WTC11 (cell line): ENCODE results near the gene TNFAIP3. TPM values are rescaled to one million over a fixed set of nuclear protein-coding genes. Genes with fewer than 3 reads are reported as not detected.

Experiments used
- ATAC-seq: fragments of 200-7000 bp; cut with Tn5 transposase; 2 replicates; pipeline ENCODE4 v1.10.0; 2021; ENCODE audit warnings: mild to moderate bottlenecking, moderate library complexity
- CTCF ChIA-PET: fragments of 300-600 bp; sonication (Branson Sonifier 250); formaldehyde crosslinking; loops from one replicate; lab custom pipeline; 2021; ENCODE audit warnings: antibody characterized with exemption; lab: Charles Lee
- POLR2A ChIA-PET: fragments of 350-600 bp; sonication (Branson Sonifier 250); formaldehyde crosslinking; loops from one replicate; lab custom pipeline; 2021; ENCODE audit warnings: antibody characterized with exemption; lab: Charles Lee
- DNase-seq: peaks from one replicate; pipeline ENCODE4 v3.0.0; 2021; ENCODE audit warnings: low spot score
- H3K27ac Mint-ChIP-seq: 2 replicates; pipeline ENCODE4 v1.8.0; 2021; ENCODE audit warnings: mixed read lengths
- H3K27me3 Mint-ChIP-seq: 2 replicates; pipeline ENCODE4 v1.8.0; 2021; ENCODE audit warnings: low read depth, mild to moderate bottlenecking, moderate library complexity, mixed read lengths
- H3K36me3 Mint-ChIP-seq: 2 replicates; pipeline ENCODE4 v1.8.0; 2021; ENCODE audit warnings: mixed read lengths
- H3K4me1 Mint-ChIP-seq: 2 replicates; pipeline ENCODE4 v1.8.0; 2022; ENCODE audit warnings: mixed read lengths
- H3K4me3 Mint-ChIP-seq: 2 replicates; pipeline ENCODE4 v1.8.0; 2021; ENCODE audit warnings: mild to moderate bottlenecking, moderate library complexity, mixed read lengths
- H3K9me3 Mint-ChIP-seq: 2 replicates; pipeline ENCODE4 v1.8.0; 2021; ENCODE audit warnings: mixed read lengths
- ATF6 ChIP-seq: sonication (generic); formaldehyde crosslinking; IDR thresholded peaks from 2 replicates; pipeline ENCODE4 v1.8.1; 2023; ENCODE audit warnings: mild to moderate bottlenecking, missing genetic modification reagents
- CREM ChIP-seq: sonication (generic); formaldehyde crosslinking; IDR thresholded peaks from 2 replicates; pipeline ENCODE4 v1.8.1; 2022; ENCODE audit warnings: mild to moderate bottlenecking, missing genetic modification reagents, moderate library complexity
- E2F4 ChIP-seq: sonication (generic); formaldehyde crosslinking; IDR thresholded peaks from 2 replicates; pipeline ENCODE4 v1.8.1; 2022; ENCODE audit warnings: low read depth, mild to moderate bottlenecking, moderate library complexity, missing genetic modification reagents, borderline replicate concordance
- EMX1 ChIP-seq: fragments of 250-450 bp; sonication (Bioruptor Pico); IDR thresholded peaks from 2 replicates; pipeline ENCODE4 v1.8.0; 2021; ENCODE audit warnings: mild to moderate bottlenecking
- GABPB1 ChIP-seq: sonication (generic); formaldehyde crosslinking; IDR thresholded peaks from 2 replicates; pipeline ENCODE4 v1.8.1; 2023; ENCODE audit warnings: mild to moderate bottlenecking, missing genetic modification reagents
- HMGXB4 ChIP-seq: sonication (generic); formaldehyde crosslinking; IDR thresholded peaks from 2 replicates; pipeline ENCODE4 v1.8.1; 2023; ENCODE audit warnings: mild to moderate bottlenecking, moderate library complexity, missing genetic modification reagents
- NR1H2 ChIP-seq: sonication (generic); formaldehyde crosslinking; IDR thresholded peaks from 2 replicates; pipeline ENCODE4 v1.9.0; 2021; ENCODE audit warnings: mild to moderate bottlenecking, moderate library complexity, missing genetic modification reagents
- RORB ChIP-seq: fragments of 250-450 bp; sonication (Bioruptor Pico); IDR thresholded peaks from 2 replicates; pipeline ENCODE4 v1.9.0; 2021; ENCODE audit warnings: mild to moderate bottlenecking
- TEAD1 ChIP-seq: sonication (generic); formaldehyde crosslinking; IDR thresholded peaks from 2 replicates; pipeline ENCODE4 v1.8.0; 2022; ENCODE audit warnings: mild to moderate bottlenecking, missing genetic modification reagents
- ZNF121 ChIP-seq: sonication (generic); formaldehyde crosslinking; IDR thresholded peaks from 2 replicates; pipeline ENCODE4 v1.8.0; 2023; ENCODE audit warnings: missing genetic modification reagents
- ZNF423 ChIP-seq: fragments of 250-450 bp; sonication (Bioruptor Pico); IDR thresholded peaks from 2 replicates; pipeline ENCODE4 v2.1.2; 2022; ENCODE audit warnings: mild to moderate bottlenecking, moderate library complexity
- ZNF671 ChIP-seq: fragments of 250-450 bp; sonication (Bioruptor Pico); IDR thresholded peaks from 2 replicates; pipeline ENCODE4 v1.8.0; 2021; ENCODE audit warnings: mild to moderate bottlenecking
- total RNA-seq: library from RNA; stranded (reverse); gene quantifications from 3 replicates; pipeline ENCODE4 v1.2.3, GENCODE V29; 2021
- TF ChIP-seq, protein P1 (sequence below): sonication (generic); formaldehyde crosslinking; IDR thresholded peaks from 2 replicates; pipeline ENCODE4 v1.8.1; 2022; ENCODE audit warnings: missing genetic modification reagents, borderline replicate concordance
- TF ChIP-seq, protein P2 (sequence below): sonication (generic); formaldehyde crosslinking; IDR thresholded peaks from 2 replicates; pipeline ENCODE4 v1.8.0; 2022; ENCODE audit warnings: mild to moderate bottlenecking, missing genetic modification reagents
- TF ChIP-seq, protein P3 (sequence below): sonication (generic); formaldehyde crosslinking; IDR thresholded peaks from 2 replicates; pipeline ENCODE4 v1.8.0; 2023; ENCODE audit warnings: missing genetic modification reagents
- TF ChIP-seq, protein P4 (sequence below): fragments of 250-450 bp; sonication (Bioruptor Pico); IDR thresholded peaks from 2 replicates; pipeline ENCODE4 v1.9.0; 2021; ENCODE audit warnings: moderate library complexity, mild to moderate bottlenecking, inconsistent platforms, borderline replicate concordance
- TF ChIP-seq, protein P5 (sequence below): sonication (generic); formaldehyde crosslinking; IDR thresholded peaks from 2 replicates; pipeline ENCODE4 v1.8.0; 2022; ENCODE audit warnings: mild to moderate bottlenecking, missing genetic modification reagents

Gene TNFAIP3
- total RNA-seq, 1 experiment from 2014 or later: 4.2 TPM

DNA sequence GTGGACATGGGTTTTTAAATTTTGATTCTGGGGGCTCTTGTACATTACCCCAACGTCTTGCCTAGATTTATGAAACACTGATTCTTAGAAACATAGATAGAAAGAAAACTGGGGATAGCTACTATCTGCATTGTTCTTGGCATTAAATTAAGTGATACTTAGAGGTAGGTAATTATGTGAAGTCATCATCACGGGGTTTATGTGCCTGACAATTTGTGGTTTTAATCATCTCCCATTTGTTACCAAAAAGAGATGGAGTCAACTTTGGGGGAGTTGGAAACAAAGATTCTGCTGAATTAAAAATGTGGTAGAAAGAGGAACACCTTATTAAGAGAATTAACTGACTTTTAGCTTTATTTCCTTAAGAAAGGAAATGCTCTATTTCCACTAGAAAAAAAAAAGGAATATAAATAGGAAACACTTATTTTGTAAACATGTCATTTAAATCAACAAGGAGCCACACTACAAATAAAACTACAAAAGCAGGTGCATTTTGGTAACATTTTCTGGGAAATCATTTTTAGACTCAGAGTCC lies 5.6 kb downstream of the TNFAIP3 start (continued):
- no peak for TF ChIP-seq E2F4 (CRISPR knock-in tag)
- TF ChIP-seq ZNF423 (CRISPR knock-in tag): no peak
- no peak for TF ChIP-seq ZNF671 (CRISPR knock-in tag)
- TF ChIP-seq, protein P1, sequence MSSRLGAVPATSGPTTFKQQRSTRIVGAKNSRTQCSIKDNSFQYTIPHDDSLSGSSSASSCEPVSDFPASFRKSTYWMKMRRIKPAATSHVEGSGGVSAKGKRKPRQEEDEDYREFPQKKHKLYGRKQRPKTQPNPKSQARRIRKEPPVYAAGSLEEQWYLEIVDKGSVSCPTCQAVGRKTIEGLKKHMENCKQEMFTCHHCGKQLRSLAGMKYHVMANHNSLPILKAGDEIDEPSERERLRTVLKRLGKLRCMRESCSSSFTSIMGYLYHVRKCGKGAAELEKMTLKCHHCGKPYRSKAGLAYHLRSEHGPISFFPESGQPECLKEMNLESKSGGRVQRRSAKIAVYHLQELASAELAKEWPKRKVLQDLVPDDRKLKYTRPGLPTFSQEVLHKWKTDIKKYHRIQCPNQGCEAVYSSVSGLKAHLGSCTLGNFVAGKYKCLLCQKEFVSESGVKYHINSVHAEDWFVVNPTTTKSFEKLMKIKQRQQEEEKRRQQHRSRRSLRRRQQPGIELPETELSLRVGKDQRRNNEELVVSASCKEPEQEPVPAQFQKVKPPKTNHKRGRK: no peak
- no peak for TF ChIP-seq RORB (CRISPR knock-in tag)
- no peak for TF ChIP-seq CREM (CRISPR knock-in tag)
- TF ChIP-seq, all 79 proteins: peak for 0

GRCh38 chr6:137873273-137873762 lies 6.3 kb downstream of the TNFAIP3 start:
- TF ChIP-seq GABPB1 (peak; percentile 57; the same call in 1 of the 2 replicates), ZNF121 (CRISPR knock-in tag) (no peak)
- ChIA-PET CTCF (no interaction called here), POLR2A (no interaction called here)
- Mint-ChIP-seq H3K27me3 (peaks cover 13% of the 10 kb centered on the region), H3K4me3 (no peak overlapping the region), H3K9me3 (no peaks in the 10 kb centered on the region), H3K36me3 (peaks cover 5% of the 10 kb centered on the region; the same call in 1 of the 2 replicates), H3K4me1 (peaks cover 21% of the 10 kb centered on the region), H3K27ac (no peak overlapping the region)
- ATAC-seq: no peak
- no peak for DNase-seq

DNA sequence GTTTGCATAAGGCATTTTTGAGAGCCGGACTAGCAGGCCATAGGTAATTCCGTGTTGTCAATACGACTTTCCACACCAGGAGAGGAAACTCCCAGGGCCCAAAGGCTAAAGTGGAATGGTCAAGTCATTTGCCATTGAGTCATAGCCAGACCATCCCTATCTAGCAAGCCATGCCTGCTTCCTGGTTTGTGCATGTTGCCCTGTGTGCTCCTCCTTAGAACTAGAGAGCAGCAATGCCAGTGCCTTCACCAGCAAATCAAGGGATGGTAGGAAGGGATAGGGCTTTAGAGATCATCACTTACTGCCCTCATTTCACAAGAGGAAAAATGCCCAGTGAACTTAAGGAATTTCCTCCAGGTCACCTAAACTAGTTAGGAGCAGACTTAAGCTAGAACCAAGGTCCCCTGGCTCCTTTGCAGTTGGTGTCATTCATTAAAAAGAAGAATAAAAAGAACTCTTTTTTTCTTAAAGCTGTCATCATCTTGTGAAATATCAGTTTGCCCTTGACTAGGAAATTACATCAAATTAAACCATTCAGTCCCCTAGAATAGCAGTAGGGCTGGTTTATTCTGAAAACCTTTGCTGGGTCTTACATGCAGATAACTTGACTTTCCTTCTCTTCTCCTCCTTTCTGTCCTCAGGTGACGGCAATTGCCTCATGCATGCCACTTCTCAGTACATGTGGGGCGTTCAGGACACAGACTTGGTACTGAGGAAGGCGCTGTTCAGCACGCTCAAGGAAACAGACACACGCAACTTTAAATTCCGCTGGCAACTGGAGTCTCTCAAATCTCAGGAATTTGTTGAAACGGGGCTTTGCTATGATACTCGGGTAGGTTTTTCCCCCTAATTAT lies 7.4 kb downstream of the TNFAIP3 start:
- peaks cover 27% of the 10 kb centered on the region for H3K4me1 Mint-ChIP-seq
- ChIA-PET CTCF (interaction anchor here (1.2 kb wide), 1 partner anchor 8 kb away, joined by 4 read pairs; no protein-coding TSS in a partner anchor), POLR2A (no interaction called here)
- H3K9me3 Mint-ChIP-seq: no peaks in the 10 kb centered on the region
- DNase-seq (no peak), ATAC-seq (no peak)
- H3K27me3 Mint-ChIP-seq: peaks cover 2% of the 10 kb centered on the region; the same call in 1 of the 2 replicates
- H3K4me3 Mint-ChIP-seq: no peak overlapping the region
- H3K27ac Mint-ChIP-seq: no peak overlapping the region
- peaks cover 5% of the 10 kb centered on the region; the same call in 1 of the 2 replicates for H3K36me3 Mint-ChIP-seq
- TF ChIP-seq ZNF423 (CRISPR knock-in tag) (no peak), NR1H2 (no peak), ZNF671 (CRISPR knock-in tag) (no peak), TEAD1 (CRISPR knock-in tag) (no peak), EMX1 (CRISPR knock-in tag) (no peak)
- TF ChIP-seq, protein P2, sequence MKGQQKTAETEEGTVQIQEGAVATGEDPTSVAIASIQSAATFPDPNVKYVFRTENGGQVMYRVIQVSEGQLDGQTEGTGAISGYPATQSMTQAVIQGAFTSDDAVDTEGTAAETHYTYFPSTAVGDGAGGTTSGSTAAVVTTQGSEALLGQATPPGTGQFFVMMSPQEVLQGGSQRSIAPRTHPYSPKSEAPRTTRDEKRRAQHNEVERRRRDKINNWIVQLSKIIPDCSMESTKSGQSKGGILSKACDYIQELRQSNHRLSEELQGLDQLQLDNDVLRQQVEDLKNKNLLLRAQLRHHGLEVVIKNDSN (CRISPR knock-in tag): no peak

DNA sequence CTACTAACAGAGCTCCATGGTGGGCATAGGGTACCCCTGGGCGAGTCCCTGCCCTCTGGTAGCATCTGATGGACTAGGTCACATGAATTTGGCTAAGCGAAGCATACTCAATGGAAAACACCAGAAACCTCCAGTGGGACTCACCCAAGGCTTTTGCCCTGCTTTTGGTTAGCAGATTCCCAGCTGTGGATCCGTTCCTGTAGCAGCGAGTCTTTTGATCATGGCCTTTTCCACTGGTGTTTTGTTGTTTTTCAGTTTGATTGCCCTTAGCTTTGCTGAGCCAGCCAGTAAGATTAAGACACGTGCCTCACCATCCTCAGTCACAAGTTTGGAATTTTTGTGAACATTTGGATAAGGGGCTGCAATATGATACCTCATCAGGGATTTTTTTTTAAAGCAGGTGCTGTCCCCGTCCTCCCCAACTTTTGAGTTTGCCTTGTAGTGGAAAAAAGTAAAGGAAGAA lies 8.0 kb downstream of the TNFAIP3 start:
- no peak for ATAC-seq
- H3K27ac Mint-ChIP-seq: no peak overlapping the region
- CTCF ChIA-PET: interaction anchor here (1.2 kb wide), 1 partner anchor 9 kb away, joined by 4 read pairs; no protein-coding TSS in a partner anchor
- TF ChIP-seq ATF6 (no peak), HMGXB4 (CRISPR knock-in tag) (no peak)
- TF ChIP-seq, protein P3, sequence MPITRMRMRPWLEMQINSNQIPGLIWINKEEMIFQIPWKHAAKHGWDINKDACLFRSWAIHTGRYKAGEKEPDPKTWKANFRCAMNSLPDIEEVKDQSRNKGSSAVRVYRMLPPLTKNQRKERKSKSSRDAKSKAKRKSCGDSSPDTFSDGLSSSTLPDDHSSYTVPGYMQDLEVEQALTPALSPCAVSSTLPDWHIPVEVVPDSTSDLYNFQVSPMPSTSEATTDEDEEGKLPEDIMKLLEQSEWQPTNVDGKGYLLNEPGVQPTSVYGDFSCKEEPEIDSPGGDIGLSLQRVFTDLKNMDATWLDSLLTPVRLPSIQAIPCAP (CRISPR knock-in tag): no peak
- TF ChIP-seq, protein P4, sequence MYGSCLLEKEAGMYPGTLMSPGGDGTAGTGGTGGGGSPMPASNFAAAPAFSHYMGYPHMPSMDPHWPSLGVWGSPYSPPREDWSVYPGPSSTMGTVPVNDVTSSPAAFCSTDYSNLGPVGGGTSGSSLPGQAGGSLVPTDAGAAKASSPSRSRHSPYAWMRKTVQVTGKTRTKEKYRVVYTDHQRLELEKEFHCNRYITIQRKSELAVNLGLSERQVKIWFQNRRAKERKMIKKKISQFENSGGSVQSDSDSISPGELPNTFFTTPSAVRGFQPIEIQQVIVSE (CRISPR knock-in tag): no peak
- TF ChIP-seq, protein P5, sequence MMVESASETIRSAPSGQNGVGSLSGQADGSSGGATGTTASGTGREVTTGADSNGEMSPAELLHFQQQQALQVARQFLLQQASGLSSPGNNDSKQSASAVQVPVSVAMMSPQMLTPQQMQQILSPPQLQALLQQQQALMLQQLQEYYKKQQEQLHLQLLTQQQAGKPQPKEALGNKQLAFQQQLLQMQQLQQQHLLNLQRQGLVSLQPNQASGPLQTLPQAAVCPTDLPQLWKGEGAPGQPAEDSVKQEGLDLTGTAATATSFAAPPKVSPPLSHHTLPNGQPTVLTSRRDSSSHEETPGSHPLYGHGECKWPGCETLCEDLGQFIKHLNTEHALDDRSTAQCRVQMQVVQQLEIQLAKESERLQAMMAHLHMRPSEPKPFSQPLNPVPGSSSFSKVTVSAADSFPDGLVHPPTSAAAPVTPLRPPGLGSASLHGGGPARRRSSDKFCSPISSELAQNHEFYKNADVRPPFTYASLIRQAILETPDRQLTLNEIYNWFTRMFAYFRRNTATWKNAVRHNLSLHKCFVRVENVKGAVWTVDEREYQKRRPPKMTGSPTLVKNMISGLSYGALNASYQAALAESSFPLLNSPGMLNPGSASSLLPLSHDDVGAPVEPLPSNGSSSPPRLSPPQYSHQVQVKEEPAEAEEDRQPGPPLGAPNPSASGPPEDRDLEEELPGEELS (CRISPR knock-in tag): no peak

More for the DNA sequence above, 8.0 kb downstream of the TNFAIP3 start:
- POLR2A ChIA-PET: no interaction called here
- Mint-ChIP-seq H3K36me3 (peaks cover 5% of the 10 kb centered on the region; the same call in 1 of the 2 replicates), H3K9me3 (no peaks in the 10 kb centered on the region), H3K27me3 (no peaks in the 10 kb centered on the region), H3K4me1 (peaks cover 32% of the 10 kb centered on the region), H3K4me3 (no peak overlapping the region)
- DNase-seq: no peak
